Progenitor cell of endocrine pancreas (in vitro differentiated cells): ENCODE results near the gene C22orf15. TPM values are rescaled to one million over a fixed set of nuclear protein-coding genes. Genes with fewer than 3 reads are reported as not detected.

Experiments used
- DNase-seq: peaks from one replicate; pipeline ENCODE4 v3.0.0; 2021; ENCODE audit warnings: low spot score; ENCODE audit not compliant: unreplicated experiment
- H3K27ac Mint-ChIP-seq: 2 replicates; pipeline ENCODE4 v1.8.0; 2021; ENCODE audit warnings: mild to moderate bottlenecking, moderate library complexity, mixed read lengths
- H3K27me3 Mint-ChIP-seq: 2 replicates; pipeline ENCODE4 v1.8.0; 2021; ENCODE audit warnings: mixed read lengths
- H3K36me3 Mint-ChIP-seq: 2 replicates; pipeline ENCODE4 v1.8.0; 2022; ENCODE audit warnings: mixed read lengths; ENCODE audit not compliant: insufficient read depth
- H3K4me1 Mint-ChIP-seq: 2 replicates; pipeline ENCODE4 v1.8.0; 2021; ENCODE audit warnings: low read depth, mixed read lengths
- H3K4me3 Mint-ChIP-seq: 2 replicates; pipeline ENCODE4 v1.8.0; 2021; ENCODE audit warnings: low read depth, mild to moderate bottlenecking, moderate library complexity, mixed read lengths
- H3K9me3 Mint-ChIP-seq: 2 replicates; pipeline ENCODE4 v1.8.0; 2021; ENCODE audit warnings: low read depth, mixed read lengths
- CTCF ChIP-seq: fragments of 200-600 bp; sonication (generic); IDR thresholded peaks from one replicate; pipeline ENCODE4 v1.5.0; 2021; ENCODE audit warnings: antibody characterized with exemption, mild to moderate bottlenecking; ENCODE audit not compliant: unreplicated experiment
- total RNA-seq: library from RNA; stranded (reverse); gene quantifications from 2 replicates; pipeline ENCODE4 v1.2.1, GENCODE V29; 2021

C22orf15 gene
- total RNA-seq, 1 donor from 2014 or later, result not detected

- H3K9me3 Mint-ChIP-seq, result no peaks in the 10 kb centered on the region
- no peak for TF ChIP-seq CTCF
Observed at GRCh38 chr22:23787910-23788309, 25.1 kb downstream of the C22orf15 start.

GRCh38 chr22:23789121-23789520 is 26.3 kb downstream of the C22orf15 start:
- Mint-ChIP-seq H3K27me3 (no peaks in the 10 kb centered on the region), H3K36me3 (peaks cover 7% of the 10 kb centered on the region), H3K4me3 (peak overlapping the region; percentile 69), H3K9me3 (no peaks in the 10 kb centered on the region), H3K27ac (peak overlapping the region; percentile 71), H3K4me1 (peaks cover 31% of the 10 kb centered on the region)
- no peak for TF ChIP-seq CTCF
- DNase-seq, result no peak

More at GRCh38 chr22:23787910-23788309, 25.1 kb downstream of the C22orf15 start:
- DNase-seq, result no peak
- Mint-ChIP-seq H3K36me3 (peaks cover 3% of the 10 kb centered on the region), H3K27me3 (no peaks in the 10 kb centered on the region), H3K27ac (peak overlapping the region; percentile 77), H3K4me1 (peaks cover 31% of the 10 kb centered on the region), H3K4me3 (peak overlapping the region; percentile 87)

GRCh38 chr22:23789638-23790037 is 26.8 kb downstream of the C22orf15 start:
- Mint-ChIP-seq H3K4me3 (peak overlapping the region; percentile 69), H3K4me1 (peaks cover 28% of the 10 kb centered on the region), H3K27ac (peak overlapping the region; percentile 71), H3K27me3 (no peaks in the 10 kb centered on the region), H3K9me3 (no peaks in the 10 kb centered on the region), H3K36me3 (peaks cover 9% of the 10 kb centered on the region)
- DNase-seq, result no peak
- TF ChIP-seq CTCF, result no peak

GRCh38 chr22:23790819-23791737 is 28.3 kb downstream of the C22orf15 start:
- peaks cover 12% of the 10 kb centered on the region for H3K36me3 Mint-ChIP-seq
- no peaks in the 10 kb centered on the region for H3K9me3 Mint-ChIP-seq
- H3K27me3 Mint-ChIP-seq, result no peaks in the 10 kb centered on the region
- no peak overlapping the region for H3K27ac Mint-ChIP-seq
- no peak for TF ChIP-seq CTCF
- peaks cover 28% of the 10 kb centered on the region for H3K4me1 Mint-ChIP-seq
- no peak overlapping the region for H3K4me3 Mint-ChIP-seq
- no peak for DNase-seq

- peaks cover 23% of the 10 kb centered on the region for H3K4me1 Mint-ChIP-seq
- TF ChIP-seq CTCF, result no peak
- no peaks in the 10 kb centered on the region for H3K27me3 Mint-ChIP-seq
- H3K36me3 Mint-ChIP-seq, result peaks cover 20% of the 10 kb centered on the region
- no peak overlapping the region for H3K27ac Mint-ChIP-seq
- no peaks in the 10 kb centered on the region for H3K9me3 Mint-ChIP-seq
- H3K4me3 Mint-ChIP-seq, result no peak overlapping the region
- DNase-seq, result no peak
Observed at GRCh38 chr22:23791738-23792645, 29.2 kb downstream of the C22orf15 start.
